GM21723 (cell line): ENCODE data around the gene TMEM131L.
"Not testable (repeated sequence)": the region's sequence is repeated elsewhere in the genome, so short reads cannot be mapped to it uniquely, and the experiment has no call there.

Experiments
- ATAC-seq: cut with Tn5 transposase; IDR thresholded peaks from one replicate; pipeline ENCODE4 v1.9.1; 2021; ENCODE audit warnings: mild to moderate bottlenecking, moderate library complexity; ENCODE audit not compliant: unreplicated experiment

The TMEM131L gene

GRCh38 chr4:153466081-153466948 is at the start of gene TMEM131L:
Gene TMEM131L, plus strand, starts transcription at chr4:153466360. Its CDS starts 38 bp downstream, at chr4:153466398.
- peak; percentile 44 for ATAC-seq

GRCh38 chr4:153416456-153416855 is 49.7 kb upstream of the TMEM131L start:
- not testable (repeated sequence) for ATAC-seq

- ATAC-seq: no peak
Observed at GRCh38 chr4:153418121-153418520, 48.0 kb upstream of the TMEM131L start.

- no peak for ATAC-seq
Observed at GRCh38 chr4:153418558-153418957, 47.6 kb upstream of the TMEM131L start.

- ATAC-seq: no peak
Observed at GRCh38 chr4:153419029-153419428, 47.1 kb upstream of the TMEM131L start.

GRCh38 chr4:153419673-153420278 is 46.4 kb upstream of the TMEM131L start:
- ATAC-seq: no peak

GRCh38 chr4:153420361-153420760 is 45.8 kb upstream of the TMEM131L start:
- ATAC-seq: no peak

GRCh38 chr4:153421941-153422340 is 44.2 kb upstream of the TMEM131L start:
- peak; percentile 60 for ATAC-seq

- peak; percentile 63 for ATAC-seq
Observed at GRCh38 chr4:153426207-153426885, 39.8 kb upstream of the TMEM131L start.

- ATAC-seq: no peak
Observed at GRCh38 chr4:153427363-153428071, 38.6 kb upstream of the TMEM131L start.

- no peak for ATAC-seq
Observed at GRCh38 chr4:153428941-153429475, 37.2 kb upstream of the TMEM131L start.

- peak; percentile 89 for ATAC-seq
Observed at GRCh38 chr4:153432965-153433753, 33.0 kb upstream of the TMEM131L start.

- peak; percentile 7 for ATAC-seq
Observed at GRCh38 chr4:153433754-153434105, 32.4 kb upstream of the TMEM131L start.

GRCh38 chr4:153434190-153434589 is 32.0 kb upstream of the TMEM131L start:
- ATAC-seq: no peak

GRCh38 chr4:153438916-153439756 is 27.0 kb upstream of the TMEM131L start:
- peak; percentile 84 for ATAC-seq

GRCh38 chr4:153439831-153440230 is 26.3 kb upstream of the TMEM131L start:
- peak; percentile 7 for ATAC-seq

GRCh38 chr4:153440475-153440874 is 25.7 kb upstream of the TMEM131L start:
- no peak for ATAC-seq

GRCh38 chr4:153447175-153447905 is 18.8 kb upstream of the TMEM131L start:
- no peak for ATAC-seq
